ENCODE data around the gene YAP1.

Gene YAP1

GRCh38 chr11:102201776-102202175, 91.5 kb downstream of the YAP1 start:
- TF ChIP-seq REST (IDR thresholded peaks at IDR 0.05; ENCODE audit: insufficient read depth in 1 of 2, low read depth in 2 of 2, low read length in 2 of 2) = no peak
- no peak for TF ChIP-seq FOXP2 (optimal IDR thresholded peaks at IDR 0.05; ENCODE audit: borderline replicate concordance, extremely low read depth, extremely low read length, insufficient read depth)
- no peak for TF ChIP-seq SIN3A (IDR thresholded peaks at IDR 0.05; ENCODE audit: borderline replicate concordance, insufficient read depth, low read length)
- TF ChIP-seq TAF1 (IDR thresholded peaks at IDR 0.05; ENCODE audit: borderline replicate concordance, insufficient read depth, low read length) = no peak
- TF ChIP-seq POLR2AphosphoS5 (IDR thresholded peaks at IDR 0.05; ENCODE audit: low read depth, low read length) = no peak

GRCh38 chr11:102202972-102203371, 92.7 kb downstream of the YAP1 start:
- TF ChIP-seq SIN3A (IDR thresholded peaks at IDR 0.05; ENCODE audit: borderline replicate concordance, insufficient read depth, low read length) (no peak), TAF1 (IDR thresholded peaks at IDR 0.05; ENCODE audit: borderline replicate concordance, insufficient read depth, low read length) (no peak), POLR2AphosphoS5 (IDR thresholded peaks at IDR 0.05; ENCODE audit: low read depth, low read length) (no peak), REST (IDR thresholded peaks at IDR 0.05; ENCODE audit: insufficient read depth in 1 of 2, low read depth in 2 of 2, low read length in 2 of 2) (no peak), FOXP2 (optimal IDR thresholded peaks at IDR 0.05; ENCODE audit: borderline replicate concordance, extremely low read depth, extremely low read length, insufficient read depth) (no peak)

- TF ChIP-seq POLR2AphosphoS5 (IDR thresholded peaks at IDR 0.05; ENCODE audit: low read depth, low read length) (no peak), TAF1 (IDR thresholded peaks at IDR 0.05; ENCODE audit: borderline replicate concordance, insufficient read depth, low read length) (no peak)
These were observed 93.9 kb downstream of the YAP1 start for GRCh38 chr11:102204174-102204573.

GRCh38 chr11:102205805-102206204, 95.6 kb downstream of the YAP1 start:
- TF ChIP-seq POLR2AphosphoS5 (IDR thresholded peaks at IDR 0.05; ENCODE audit: low read depth, low read length) (no peak), TAF1 (IDR thresholded peaks at IDR 0.05; ENCODE audit: borderline replicate concordance, insufficient read depth, low read length) (no peak), FOXP2 (optimal IDR thresholded peaks at IDR 0.05; ENCODE audit: borderline replicate concordance, extremely low read depth, extremely low read length, insufficient read depth) (no peak), SIN3A (IDR thresholded peaks at IDR 0.05; ENCODE audit: borderline replicate concordance, insufficient read depth, low read length) (no peak), REST (IDR thresholded peaks at IDR 0.05; ENCODE audit: insufficient read depth in 1 of 2, low read depth in 2 of 2, low read length in 2 of 2) (no peak)

GRCh38 chr11:102208835-102209234, 98.6 kb downstream of the YAP1 start:
- TF ChIP-seq REST (IDR thresholded peaks at IDR 0.05; ENCODE audit: insufficient read depth in 1 of 2, low read depth in 2 of 2, low read length in 2 of 2) = no peak
- no peak for TF ChIP-seq POLR2AphosphoS5 (IDR thresholded peaks at IDR 0.05; ENCODE audit: low read depth, low read length)
- TF ChIP-seq FOXP2 (optimal IDR thresholded peaks at IDR 0.05; ENCODE audit: borderline replicate concordance, extremely low read depth, extremely low read length, insufficient read depth) = no peak
- no peak for TF ChIP-seq SIN3A (IDR thresholded peaks at IDR 0.05; ENCODE audit: borderline replicate concordance, insufficient read depth, low read length)
- TF ChIP-seq TAF1 (IDR thresholded peaks at IDR 0.05; ENCODE audit: borderline replicate concordance, insufficient read depth, low read length) = no peak
